ENCODE results near the gene PRR15L.

DNA sequence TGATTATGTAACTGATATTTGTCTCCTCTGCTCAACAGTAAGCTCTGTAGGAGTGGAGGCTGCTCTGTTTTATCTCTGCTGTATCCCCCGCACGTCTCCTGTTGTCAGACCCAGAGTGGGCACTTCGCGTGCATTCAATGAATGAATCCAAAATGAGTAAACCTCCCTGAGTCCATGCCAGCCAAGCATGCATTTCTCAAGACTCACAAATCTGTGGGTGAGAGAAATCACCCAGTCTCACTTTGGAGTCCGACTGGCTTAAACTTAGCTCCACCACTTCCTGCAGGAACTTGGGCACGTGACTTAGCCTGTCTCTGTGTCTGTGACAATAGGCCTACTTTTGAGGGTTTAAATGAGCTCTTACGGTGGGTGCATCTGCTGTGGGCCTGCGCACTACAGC is 12.6 kb downstream of the PRR15L start:
- TF ChIP-seq, protein P1, sequence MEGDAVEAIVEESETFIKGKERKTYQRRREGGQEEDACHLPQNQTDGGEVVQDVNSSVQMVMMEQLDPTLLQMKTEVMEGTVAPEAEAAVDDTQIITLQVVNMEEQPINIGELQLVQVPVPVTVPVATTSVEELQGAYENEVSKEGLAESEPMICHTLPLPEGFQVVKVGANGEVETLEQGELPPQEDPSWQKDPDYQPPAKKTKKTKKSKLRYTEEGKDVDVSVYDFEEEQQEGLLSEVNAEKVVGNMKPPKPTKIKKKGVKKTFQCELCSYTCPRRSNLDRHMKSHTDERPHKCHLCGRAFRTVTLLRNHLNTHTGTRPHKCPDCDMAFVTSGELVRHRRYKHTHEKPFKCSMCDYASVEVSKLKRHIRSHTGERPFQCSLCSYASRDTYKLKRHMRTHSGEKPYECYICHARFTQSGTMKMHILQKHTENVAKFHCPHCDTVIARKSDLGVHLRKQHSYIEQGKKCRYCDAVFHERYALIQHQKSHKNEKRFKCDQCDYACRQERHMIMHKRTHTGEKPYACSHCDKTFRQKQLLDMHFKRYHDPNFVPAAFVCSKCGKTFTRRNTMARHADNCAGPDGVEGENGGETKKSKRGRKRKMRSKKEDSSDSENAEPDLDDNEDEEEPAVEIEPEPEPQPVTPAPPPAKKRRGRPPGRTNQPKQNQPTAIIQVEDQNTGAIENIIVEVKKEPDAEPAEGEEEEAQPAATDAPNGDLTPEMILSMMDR (IDR thresholded peaks at IDR 0.05; ENCODE audit: low read depth, low read length), result no peak
- TF ChIP-seq EZH2phosphoT487 (IDR thresholded peaks at IDR 0.05; ENCODE audit: low read depth), result no peak
